ENCODE data around the gene ENDOU.

DNA sequence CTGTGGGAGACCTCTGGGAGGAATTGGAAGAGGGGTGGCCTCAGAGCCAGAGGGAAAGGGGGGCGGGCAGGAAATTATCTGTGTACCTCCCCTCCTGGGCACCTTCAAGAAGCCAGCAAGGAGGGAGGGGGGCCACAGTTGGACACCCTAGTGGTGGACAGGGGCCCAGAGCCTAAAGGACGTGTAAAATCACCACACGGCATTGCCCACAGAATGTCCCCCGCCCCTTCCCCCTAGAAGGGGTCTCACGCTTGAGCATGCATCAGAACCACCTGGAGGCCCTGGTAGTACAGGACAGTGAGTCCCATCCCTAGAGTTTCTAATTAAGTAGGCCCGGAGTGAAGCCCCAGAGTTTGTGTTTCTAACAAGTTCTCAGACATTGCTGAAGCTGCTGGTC is 8.2 kb downstream of the ENDOU start:
- TF ChIP-seq, protein P1, sequence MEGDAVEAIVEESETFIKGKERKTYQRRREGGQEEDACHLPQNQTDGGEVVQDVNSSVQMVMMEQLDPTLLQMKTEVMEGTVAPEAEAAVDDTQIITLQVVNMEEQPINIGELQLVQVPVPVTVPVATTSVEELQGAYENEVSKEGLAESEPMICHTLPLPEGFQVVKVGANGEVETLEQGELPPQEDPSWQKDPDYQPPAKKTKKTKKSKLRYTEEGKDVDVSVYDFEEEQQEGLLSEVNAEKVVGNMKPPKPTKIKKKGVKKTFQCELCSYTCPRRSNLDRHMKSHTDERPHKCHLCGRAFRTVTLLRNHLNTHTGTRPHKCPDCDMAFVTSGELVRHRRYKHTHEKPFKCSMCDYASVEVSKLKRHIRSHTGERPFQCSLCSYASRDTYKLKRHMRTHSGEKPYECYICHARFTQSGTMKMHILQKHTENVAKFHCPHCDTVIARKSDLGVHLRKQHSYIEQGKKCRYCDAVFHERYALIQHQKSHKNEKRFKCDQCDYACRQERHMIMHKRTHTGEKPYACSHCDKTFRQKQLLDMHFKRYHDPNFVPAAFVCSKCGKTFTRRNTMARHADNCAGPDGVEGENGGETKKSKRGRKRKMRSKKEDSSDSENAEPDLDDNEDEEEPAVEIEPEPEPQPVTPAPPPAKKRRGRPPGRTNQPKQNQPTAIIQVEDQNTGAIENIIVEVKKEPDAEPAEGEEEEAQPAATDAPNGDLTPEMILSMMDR (conservative IDR thresholded peaks at IDR 0.05; ENCODE audit: low read depth, low read length): no peak
- TF ChIP-seq EZH2 (IDR thresholded peaks at IDR 0.05; ENCODE audit: low read length, unreplicated experiment): no peak

All from PC-3 (cell line).